Measurements from ENCODE around the gene LRRC8E. TPM values are rescaled to one million over a fixed set of nuclear protein-coding genes. Genes with fewer than 3 reads are reported as not detected.

Gene LRRC8E
- total and polyA plus RNA-seq, 2 of the 8 experiments (the other 6 are each of a cell fraction or from before 2014, with no cell fraction given), result 2.7 to 2.9 TPM

DNA sequence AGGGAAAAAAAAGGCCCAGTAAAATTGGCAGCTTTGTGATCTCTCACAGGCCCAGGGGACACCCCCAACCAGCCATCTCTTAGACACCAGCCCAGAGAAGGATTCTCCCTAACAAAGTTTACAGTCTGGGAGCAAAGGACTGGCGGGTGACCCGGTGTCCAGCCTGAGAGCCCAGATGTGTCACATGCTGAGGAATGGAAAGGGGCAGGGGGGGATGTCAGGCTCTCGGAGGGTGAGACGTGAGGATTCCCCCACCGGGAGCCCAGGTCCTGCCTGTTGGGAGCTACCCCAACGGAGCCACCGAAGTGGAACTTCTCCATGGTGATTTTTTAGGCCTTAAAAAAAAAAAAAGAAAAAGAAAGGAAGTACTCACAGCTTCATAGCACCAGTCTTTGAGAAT lies 42.5 kb downstream of the LRRC8E start:
- H2AFZ ChIP-seq (ENCODE audit: low read length), result no peak overlapping the region
- ChIA-PET CTCF (ENCODE audit: partially characterized antibody) (interaction anchor here (0.5 to 4.1 kb wide), 5 partner anchors 11 to 237 kb away, joined by 3 to 28 read pairs (median 5); partner anchors contain the start of genes SNAPC2 and TIMM44), POLR2A (ENCODE audit: partially characterized antibody) (interaction anchor here (1.3 to 10.4 kb wide), 5 partner anchors 10 to 191 kb away, joined by 3 to 205 read pairs (median 5); partner anchors contain the start of genes SNAPC2 and TIMM44)

More for the DNA sequence above, 42.5 kb downstream of the LRRC8E start:
- H3K79me2 ChIP-seq (ENCODE audit: control insufficient read depth in 1 of 2, insufficient read depth in 2 of 2, low read length in 2 of 2), result no peaks in the 10 kb centered on the region
- no peak overlapping the region for H4K8ac ChIP-seq (ENCODE audit: extremely low read depth, insufficient read depth, low read length)
- H3K4me2 ChIP-seq (ENCODE audit: insufficient read depth in 1 of 2, low read depth in 2 of 2, low read length in 2 of 2), result no peak overlapping the region
- H4K91ac ChIP-seq (replicated peaks; ENCODE audit: insufficient read length, low read length), result no peak overlapping the region
- no peak overlapping the region for H2BK120ac ChIP-seq (replicated peaks; ENCODE audit: low read depth, low read length)
- peaks cover 0 to 5% (median 2%) of the 10 kb centered on the region in 4 experiments; a peak in 5 of 7 replicates for H3K4me1 ChIP-seq (replicated peaks in 1 of 4; ENCODE audit: control insufficient read depth in 3 of 4, insufficient read depth in 4 of 4, low read length in 3 of 4)
- H3K9me3 ChIP-seq (ENCODE audit: insufficient read depth in 2 of 2, low read depth in 1 of 2, low read length in 1 of 2), result no peaks in the 10 kb centered on the region
- H3K4ac ChIP-seq (replicated peaks; ENCODE audit: insufficient read length, low read depth, low read length), result no peak overlapping the region
- H2AK5ac ChIP-seq (ENCODE audit: low read depth, low read length), result no peak overlapping the region
- peaks cover 2% of the 10 kb centered on the region; the same call in 1 of the 2 replicates for H3K23me2 ChIP-seq (ENCODE audit: low read depth, low read length)
- H3K4me3 ChIP-seq (ENCODE audit: extremely low read depth in 1 of 4, insufficient read depth in 2 of 4, low read depth in 3 of 4, low read length in 4 of 4), result no peak overlapping the region
- no peak overlapping the region for H4K5ac ChIP-seq (ENCODE audit: insufficient read length, low read depth, low read length)
- no peak overlapping the region for H2BK5ac ChIP-seq (ENCODE audit: low read depth, low read length)
- no peak for FAIRE-seq
- H3K27ac ChIP-seq (ENCODE audit: low read depth, low read length), result no peak overlapping the region
- no peaks in the 10 kb centered on the region for H3K79me1 ChIP-seq (ENCODE audit: low read depth, low read length)
- H3K14ac ChIP-seq (ENCODE audit: insufficient read length), result no peak overlapping the region
- H3K18ac ChIP-seq (ENCODE audit: extremely low read depth, low read length), result no peak overlapping the region
- H3K36me3 ChIP-seq (ENCODE audit: control insufficient read depth in 2 of 4, insufficient read depth in 4 of 4, low read length in 3 of 4), result peaks cover 23 to 52% (median 45%) of the 10 kb centered on the region in 4 experiments
- no peak overlapping the region for H3K56ac ChIP-seq (replicated peaks; ENCODE audit: insufficient read length, low read depth, low read length)
- H3K23ac ChIP-seq (ENCODE audit: insufficient read length), result no peak overlapping the region
- H3K9ac ChIP-seq (replicated peaks in 1 of 4; ENCODE audit: extremely low read depth in 1 of 4, low read depth in 3 of 4, low read length in 3 of 4), result no peak overlapping the region
- WGBS, 2 experiments (ENCODE audit: extremely low coverage in 1 of 2, insufficient coverage in 1 of 2, insufficient read length in 1 of 2, insufficient replicate concordance in 2 of 2, low coverage in 1 of 2, low lambda C conversion rate in 2 of 2, missing lambda C conversion rate in 1 of 2), result 84% methylated on average over 7 of the region's 7 CpGs; no CpG with 5 or more reads in 1 of the 2 experiments
- H2BK12ac ChIP-seq (ENCODE audit: low read depth, low read length), result no peak overlapping the region
- TF ChIP-seq TAF1 (IDR thresholded peaks at IDR 0.05; ENCODE audit: low read depth, low read length) (no peak), BRCA1 (IDR thresholded peaks at IDR 0.05; ENCODE audit: low read depth, low read length) (no peak), SIRT6 (IDR thresholded peaks at IDR 0.05; ENCODE audit: low read length) (no peak), EP300 (IDR thresholded peaks at IDR 0.05; ENCODE audit: borderline replicate concordance in 1 of 2, low read depth in 2 of 2, low read length in 2 of 2) (no peak)
- no peak for DNase-seq (ENCODE audit: low read depth in 1 of 2, low spot score in 2 of 2)
- no peak overlapping the region for H2BK20ac ChIP-seq (ENCODE audit: low read length)
- H2BK15ac ChIP-seq (ENCODE audit: low read length), result no peak overlapping the region
- H4K20me1 ChIP-seq (replicated peaks in 1 of 2; ENCODE audit: control insufficient read depth in 1 of 2, insufficient read depth in 2 of 2, low read length in 2 of 2), result peaks cover 9 to 19% of the 10 kb centered on the region in 2 experiments
- H3K27me3 ChIP-seq (replicated peaks in 1 of 4; ENCODE audit: control insufficient read depth in 3 of 4, extremely low read depth in 1 of 4, insufficient read depth in 3 of 4, low read length in 3 of 4), result no peaks in the 10 kb centered on the region

All from H1 (cell line).